K562 (cell line): ENCODE results near the gene ZKSCAN1.

Experiments
- CTCF ChIP-seq, 3 experiments: IDR thresholded peaks in 2 of 3; conservative IDR thresholded peaks in 1 of 3; 2 replicates each; pipeline ENCODE4 v1.5.1; 2011 to 2012; ENCODE audit warnings: low read length in 3 of 3, mild to moderate bottlenecking in 3 of 3, control low read depth in 2 of 3, improper control_type of control experiment in 1 of 3, inconsistent platforms in 1 of 3, low read depth in 1 of 3, mixed read lengths in 1 of 3, moderate library complexity in 1 of 3; ENCODE audit not compliant: insufficient read depth in 2 of 3
- EGR1 ChIP-seq: fragments of 450-650 bp; conservative IDR thresholded peaks from 2 replicates; pipeline ENCODE4 v1.6.1; 2017; ENCODE audit warnings: mild to moderate bottlenecking
- EZH2 ChIP-seq: IDR thresholded peaks from 2 replicates; pipeline ENCODE4 v1.6.1; 2012; ENCODE audit warnings: low read depth, mild to moderate bottlenecking, inconsistent platforms, low read length, borderline replicate concordance
- MXI1 ChIP-seq: IDR thresholded peaks from 2 replicates; pipeline ENCODE4 v1.6.1; 2011; ENCODE audit warnings: low read depth, mild to moderate bottlenecking, improper control_type of control experiment, low read length
- MYC ChIP-seq, 2 experiments: fragments of 250-450 bp in 1 of 2; sonication (Bioruptor Pico) in 1 of 2; IDR thresholded peaks; 2 replicates each; pipeline versions ENCODE4 v1.5.1 to v1.6.1; 2012 to 2021; ENCODE audit warnings: low read depth in 2 of 2, borderline replicate concordance in 1 of 2, improper control_type of control experiment in 1 of 2, low read length in 1 of 2, mild to moderate bottlenecking in 1 of 2, moderate library complexity in 1 of 2
- NR2C2 ChIP-seq, 2 experiments: fragments of 200-800 bp in 1 of 2; sonication (Bioruptor generic) in 1 of 2; sonication (generic) in 1 of 2; formaldehyde crosslinking in 1 of 2; IDR thresholded peaks; 2 replicates each; pipeline versions ENCODE4 v1.6.1 to v1.8.0; 2016 to 2022; ENCODE audit warnings: mild to moderate bottlenecking in 1 of 2, missing compliant biosample characterization in 1 of 2, missing genetic modification characterization in 1 of 2, missing genetic modification reagents in 1 of 2
- TCF7L2 ChIP-seq: fragments of 150-350 bp; IDR thresholded peaks from 2 replicates; pipeline ENCODE4 v1.6.1; 2016; ENCODE audit warnings: low read depth, mild to moderate bottlenecking, low read length, moderate library complexity
- ZBTB49 ChIP-seq: sonication (generic); formaldehyde crosslinking; IDR thresholded peaks from 2 replicates; pipeline ENCODE4 v1.8.0; 2022; ENCODE audit warnings: missing genetic modification reagents, mild to moderate bottlenecking, borderline replicate concordance
- ZNF143 ChIP-seq: sonication (generic); formaldehyde crosslinking; IDR thresholded peaks from 2 replicates; pipeline ENCODE4 v1.9.0; 2022; ENCODE audit warnings: mild to moderate bottlenecking, missing genetic modification reagents

- no peak for TF ChIP-seq CTCF (IDR thresholded peaks at IDR 0.05 in 2 of 3, conservative IDR thresholded peaks at IDR 0.05 in 1 of 3; ENCODE audit: insufficient read depth in 2 of 3, low read depth in 1 of 3, low read length in 3 of 3)
- TF ChIP-seq TCF7L2, result no peak
- no peak for TF ChIP-seq NR2C2 (CRISPR knock-in tag; IDR thresholded peaks at IDR 0.05)
- no peak for TF ChIP-seq NR2C2 (tag; IDR thresholded peaks at IDR 0.05)
- no peak for TF ChIP-seq ZNF143
- TF ChIP-seq EGR1, result no peak
- TF ChIP-seq MXI1, result no peak
- TF ChIP-seq EZH2, result no peak
- TF ChIP-seq MYC (IDR thresholded peaks at IDR 0.05; ENCODE audit: low read depth, low read length), result no peak
- no peak for TF ChIP-seq MYC (CRISPR knock-in tag; IDR thresholded peaks at IDR 0.05; ENCODE audit: borderline replicate concordance, low read depth)
- TF ChIP-seq ZBTB49 (CRISPR knock-in tag), result no peak
These were observed 17.8 kb upstream of the ZKSCAN1 start for GRCh38 chr7:99997545-99998137.
